ENCODE results near the gene MACC1.
"Not testable (repeated sequence)": the region's sequence is repeated elsewhere in the genome, so short reads cannot be mapped to it uniquely, and the experiment has no call there.

The MACC1 gene

DNA sequence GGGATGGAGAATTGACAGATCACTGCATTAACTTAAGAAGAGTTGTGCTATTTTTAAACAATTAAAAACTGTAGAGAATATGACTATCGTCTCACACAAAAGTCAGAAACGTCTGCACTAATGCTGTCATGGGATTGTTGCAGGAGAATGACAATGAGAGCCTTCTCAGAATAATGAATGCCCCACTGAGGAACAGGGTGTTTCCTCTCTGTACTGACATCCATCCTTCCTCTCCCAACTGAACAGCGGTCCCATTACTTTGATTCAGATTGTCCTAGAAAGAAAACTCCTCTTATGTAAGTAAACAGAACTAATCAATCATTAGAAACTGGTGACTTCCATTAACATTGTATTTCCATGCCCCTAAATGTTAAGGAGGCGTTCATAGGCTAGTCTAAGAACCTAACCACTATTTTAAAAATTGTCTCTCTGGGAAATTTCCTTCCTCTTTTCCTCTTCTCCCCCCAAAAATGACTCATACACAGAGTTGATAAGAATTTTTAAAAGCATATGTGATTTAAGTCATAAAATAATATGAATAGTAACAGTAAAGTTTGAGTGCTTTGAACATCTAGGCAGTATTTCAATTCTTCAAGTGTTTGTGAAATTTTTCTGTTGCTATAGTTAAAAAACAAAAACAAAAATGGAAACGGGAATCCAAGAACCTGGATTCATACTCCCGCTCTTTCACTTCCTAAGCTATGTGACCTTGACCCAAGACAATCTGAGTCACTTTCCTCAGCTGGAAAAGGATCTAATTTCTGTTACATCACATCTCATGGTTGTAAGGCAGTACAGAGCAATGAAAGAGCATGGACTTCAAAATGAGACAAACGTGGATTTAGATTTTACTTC lies 12.7 kb upstream of the MACC1 start:
- no peak for DNase-seq

GRCh38 chr7:20229081-20229480 lies 11.9 kb upstream of the MACC1 start:
- DNase-seq: no peak

DNA sequence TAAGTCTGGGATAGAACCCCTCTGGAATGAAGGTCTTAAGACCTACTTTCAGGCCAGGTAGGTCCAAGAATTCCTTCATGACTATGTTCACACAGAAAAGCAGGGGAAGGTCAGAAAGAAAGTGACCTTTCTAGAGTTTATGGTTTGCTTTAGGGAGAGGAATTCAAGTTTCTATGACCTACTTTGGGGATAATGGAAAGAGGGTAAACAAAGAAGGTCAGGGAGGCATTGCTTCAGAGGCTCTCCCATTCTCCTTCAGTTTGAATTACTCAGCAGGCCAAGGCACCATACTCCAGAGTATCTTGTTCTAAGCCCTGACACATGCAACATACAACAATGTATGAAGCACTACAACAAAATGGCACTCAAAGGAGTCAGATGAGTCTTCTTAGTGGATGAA lies 11.5 kb upstream of the MACC1 start:
- no peak for DNase-seq

DNA sequence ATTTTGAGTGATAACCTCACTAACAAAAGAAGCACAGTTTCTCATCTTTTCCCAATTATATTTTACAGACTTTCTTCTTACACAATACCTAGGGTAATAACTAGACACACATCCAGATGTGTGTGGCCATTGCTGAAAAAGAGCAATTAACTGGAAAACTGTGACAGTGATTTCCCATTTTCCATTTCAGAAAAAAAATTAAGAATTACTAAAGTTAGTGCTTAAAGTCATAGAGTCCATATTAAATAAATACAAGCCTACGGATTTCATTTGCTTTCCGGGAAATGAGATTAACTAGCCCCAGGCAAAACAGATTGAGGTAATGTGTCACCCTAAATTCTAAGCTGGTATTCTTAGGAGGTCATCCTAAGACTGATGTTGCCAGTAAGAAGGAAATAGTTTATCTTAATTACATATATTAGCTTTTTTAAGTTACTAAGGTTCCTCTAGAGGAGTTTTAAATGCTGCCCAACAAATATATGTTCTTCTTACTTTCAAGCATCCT lies 10.2 kb upstream of the MACC1 start:
- DNase-seq: no peak

DNA sequence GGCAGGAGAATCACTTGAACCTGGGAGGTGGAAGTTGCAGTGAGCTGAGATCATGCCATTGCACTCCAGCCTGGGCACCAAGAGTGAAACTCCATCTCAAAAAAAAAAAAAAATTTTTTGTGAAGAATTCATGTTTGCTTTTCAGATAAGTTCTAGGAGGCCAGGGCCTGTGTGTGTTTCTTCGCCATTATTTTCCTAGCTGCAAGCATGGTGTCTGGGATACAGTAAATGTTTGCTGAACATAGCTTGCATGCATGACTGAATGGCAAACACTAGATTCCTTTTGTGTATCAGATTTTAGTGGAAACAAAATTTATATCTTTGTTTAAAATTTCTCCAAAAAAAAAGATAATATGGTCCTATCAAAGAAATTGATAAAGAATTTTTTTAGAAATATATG lies 9.7 kb upstream of the MACC1 start:
- DNase-seq: no peak

DNA sequence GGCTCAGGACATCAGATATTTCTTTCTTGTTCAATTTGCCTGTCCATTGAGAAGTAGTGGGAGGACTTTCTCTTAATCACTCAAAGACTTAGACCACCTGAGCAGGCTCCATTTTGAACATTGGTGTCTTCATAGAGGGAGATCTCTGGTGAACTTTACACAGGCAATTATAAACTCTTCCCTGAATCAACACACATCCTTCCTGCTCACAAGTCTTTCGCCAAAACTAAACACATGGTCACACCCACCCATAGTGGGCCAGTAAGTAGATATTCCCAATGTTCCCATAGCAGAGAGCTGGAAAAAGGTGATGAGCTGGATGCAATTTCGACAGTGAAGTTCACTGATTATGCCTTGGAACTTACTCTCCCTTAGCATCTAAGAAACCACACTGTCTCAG lies 8.2 kb upstream of the MACC1 start:
- no peak for DNase-seq

GRCh38 chr7:20224025-20224424 lies 6.8 kb upstream of the MACC1 start:
- DNase-seq: no peak

DNA sequence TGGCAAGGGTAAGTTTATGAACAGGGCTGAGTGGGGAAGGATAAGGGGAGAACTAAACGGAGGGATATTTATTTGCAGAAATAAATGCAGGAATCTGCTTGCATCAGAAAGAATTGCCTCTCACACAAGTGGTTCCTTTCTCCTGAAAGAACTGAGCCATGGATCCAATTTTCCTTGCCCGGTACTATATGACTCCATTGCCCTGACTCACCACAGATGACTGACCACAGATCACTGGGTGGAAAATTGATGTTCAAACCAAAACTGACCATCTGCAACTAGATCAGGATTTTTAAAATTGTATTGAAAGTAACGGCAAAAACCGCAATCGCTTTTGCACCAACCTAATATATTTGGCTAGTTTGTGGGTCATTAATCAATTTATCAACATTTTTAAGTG lies 6.2 kb upstream of the MACC1 start:
- no peak for DNase-seq

DNA sequence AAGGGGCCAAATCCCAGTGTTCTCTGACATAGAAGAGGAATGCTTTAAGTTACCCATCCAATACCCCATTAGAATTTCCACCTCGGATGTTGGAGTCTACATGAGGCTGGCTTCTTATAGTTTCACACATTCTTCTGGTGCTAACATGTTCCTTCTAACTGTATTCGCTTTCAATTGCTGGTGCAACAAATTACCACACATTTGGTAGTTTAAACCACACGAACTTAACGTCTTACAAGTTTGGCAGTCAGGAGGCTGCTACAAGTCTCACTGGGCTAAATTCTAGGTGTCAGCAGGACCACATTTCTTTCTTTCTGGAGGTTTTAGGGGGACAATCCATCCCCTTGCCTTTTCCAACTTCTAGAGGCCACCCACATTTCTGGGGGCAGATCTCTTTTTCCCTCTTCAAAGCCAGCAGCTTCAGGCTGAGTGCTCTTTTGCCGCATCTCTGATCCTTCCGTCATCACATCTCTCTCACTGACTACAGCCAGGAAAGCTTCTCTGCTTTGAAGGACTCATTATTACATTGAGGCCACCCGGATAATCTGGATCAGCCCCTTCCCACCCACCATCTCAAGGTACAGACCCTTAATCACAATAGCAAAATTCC lies 5.1 kb upstream of the MACC1 start:
- no peak for DNase-seq

- no peak for DNase-seq
Measured at GRCh38 chr7:20220921-20221547, 3.9 kb upstream of the MACC1 start.

- DNase-seq: no peak
Measured at GRCh38 chr7:20220293-20220761, 3.1 kb upstream of the MACC1 start.

DNA sequence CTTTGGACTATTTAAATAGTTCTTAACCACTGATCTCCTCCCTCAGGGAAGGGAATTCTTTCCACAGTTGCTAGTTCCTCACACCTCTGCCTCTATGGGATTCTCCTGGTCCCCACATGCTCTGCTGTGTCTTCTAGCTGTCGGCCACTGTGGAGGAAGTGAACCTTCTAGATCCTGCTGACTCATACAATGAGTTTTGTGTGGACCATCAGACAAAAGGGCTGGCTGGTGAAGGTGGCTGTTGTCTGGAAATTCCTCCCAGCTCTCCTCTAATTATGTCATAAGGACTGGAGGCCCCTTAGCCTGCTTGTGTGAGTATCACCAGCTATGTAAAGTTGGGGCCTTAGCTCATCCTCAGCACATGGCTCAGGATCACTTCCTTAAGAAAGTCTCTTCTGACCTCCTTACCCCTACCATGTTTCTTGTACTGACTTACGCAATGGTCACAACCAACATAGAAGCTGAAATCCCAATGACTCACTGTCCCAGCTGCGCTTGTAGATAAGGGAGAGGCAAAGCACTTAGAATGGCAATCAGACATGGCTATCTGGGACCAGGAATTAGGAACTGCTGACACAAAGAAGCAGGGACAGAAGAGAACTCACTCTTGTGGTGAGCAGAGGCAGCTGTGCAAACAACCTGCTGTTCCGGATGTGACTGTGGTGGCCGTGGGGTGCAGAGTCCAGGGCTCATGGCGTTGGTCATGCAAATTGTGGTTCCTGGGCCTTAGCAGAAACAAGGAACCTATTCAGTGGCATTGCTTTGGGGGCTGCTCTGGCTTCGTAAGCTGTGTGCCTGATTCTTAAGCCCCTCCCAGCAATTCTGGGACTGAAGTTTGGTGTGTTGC lies 2.5 kb upstream of the MACC1 start:
- no peak for DNase-seq

DNA sequence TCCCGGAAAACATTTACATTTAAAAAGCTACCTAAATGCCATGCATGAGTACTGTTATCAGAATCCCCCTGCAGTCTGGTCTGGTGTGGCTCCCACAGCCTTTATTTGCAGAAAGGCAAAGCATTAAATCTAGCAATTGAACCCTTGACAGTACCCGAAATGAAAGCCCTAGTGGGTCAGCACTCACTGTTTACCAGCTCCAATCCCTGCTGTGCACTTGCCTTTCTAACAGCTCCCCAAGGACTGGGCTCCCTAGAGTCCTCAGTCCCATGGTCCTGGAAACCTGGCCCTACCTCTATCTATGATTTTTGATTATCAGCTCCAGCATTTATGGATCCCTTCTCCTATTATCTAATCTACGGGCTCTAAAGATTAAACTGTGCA lies 1.9 kb upstream of the MACC1 start:
- DNase-seq: no peak

DNA sequence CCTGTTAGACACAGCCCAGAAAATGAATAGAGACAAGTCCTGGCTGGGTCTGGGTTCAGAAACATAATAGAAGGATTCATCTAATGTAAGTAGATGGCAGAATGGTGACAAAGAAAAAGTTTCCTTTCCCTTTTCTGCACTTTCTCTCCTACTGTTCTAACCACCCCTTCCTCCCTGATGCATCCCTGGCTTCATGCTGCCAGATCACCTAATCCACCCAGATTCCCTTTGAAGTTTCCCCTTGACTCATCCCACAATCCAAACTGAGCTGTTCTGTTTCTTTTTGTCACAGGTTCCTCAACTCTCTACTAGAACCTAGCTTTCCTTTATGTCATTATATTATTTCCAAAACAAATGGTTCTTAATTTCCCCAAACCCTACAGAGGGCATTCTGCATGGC lies 1.1 kb upstream of the MACC1 start:
- DNase-seq: no peak

DNA sequence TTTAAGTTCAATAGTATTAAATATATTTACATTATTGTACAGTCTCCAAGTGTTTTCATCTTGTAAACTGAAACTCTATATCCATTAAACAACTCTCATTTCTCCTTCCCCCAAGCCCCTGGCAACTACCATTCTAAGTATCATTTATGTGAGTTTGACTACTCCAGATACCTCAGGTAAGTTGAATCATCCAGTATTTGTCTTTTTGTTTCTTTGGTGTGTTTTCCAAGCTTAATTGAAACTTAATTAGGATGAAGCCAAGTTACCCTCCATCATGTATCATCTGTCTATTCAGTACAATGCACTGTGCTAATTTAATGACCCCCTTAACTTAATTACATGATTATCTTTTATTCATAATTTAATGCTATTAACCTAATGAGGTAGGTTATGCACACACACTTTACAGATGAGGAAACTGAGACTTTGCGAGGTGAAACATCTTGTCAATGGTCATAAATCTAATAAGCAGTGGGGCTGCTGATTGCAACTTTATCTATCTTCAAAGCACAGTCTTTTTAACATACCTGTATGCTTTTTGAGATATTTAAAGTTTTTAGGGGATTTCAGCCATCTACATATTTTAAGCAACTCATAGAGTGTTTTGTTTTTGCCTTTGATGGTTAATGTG lies 663 bp downstream of the MACC1 start:
- no peak for DNase-seq

GRCh38 chr7:20214921-20215669 lies 2.1 kb downstream of the MACC1 start:
- DNase-seq: no peak

GRCh38 chr7:20214132-20214531 lies 3.1 kb downstream of the MACC1 start:
- DNase-seq: no peak

DNA sequence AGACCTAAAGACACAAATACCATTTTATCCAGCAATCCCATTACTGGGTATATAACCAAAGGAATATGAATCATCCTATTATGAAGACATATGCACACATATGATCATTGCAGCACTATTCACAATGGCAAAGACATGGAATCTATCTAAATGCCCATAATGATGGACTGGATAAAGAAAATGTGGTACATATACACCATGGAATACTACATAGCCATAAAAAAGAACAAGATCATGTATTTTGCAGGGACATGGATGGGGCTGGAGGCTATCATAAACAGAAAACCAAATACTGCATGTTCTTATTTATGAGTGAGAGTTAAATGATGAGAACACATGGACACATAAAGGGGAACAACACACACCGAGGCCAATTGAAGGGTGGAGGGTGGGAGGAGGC lies 3.8 kb downstream of the MACC1 start:
- DNase-seq: no peak

GRCh38 chr7:20211376-20211775 lies 5.8 kb downstream of the MACC1 start:
- DNase-seq: no peak

DNA sequence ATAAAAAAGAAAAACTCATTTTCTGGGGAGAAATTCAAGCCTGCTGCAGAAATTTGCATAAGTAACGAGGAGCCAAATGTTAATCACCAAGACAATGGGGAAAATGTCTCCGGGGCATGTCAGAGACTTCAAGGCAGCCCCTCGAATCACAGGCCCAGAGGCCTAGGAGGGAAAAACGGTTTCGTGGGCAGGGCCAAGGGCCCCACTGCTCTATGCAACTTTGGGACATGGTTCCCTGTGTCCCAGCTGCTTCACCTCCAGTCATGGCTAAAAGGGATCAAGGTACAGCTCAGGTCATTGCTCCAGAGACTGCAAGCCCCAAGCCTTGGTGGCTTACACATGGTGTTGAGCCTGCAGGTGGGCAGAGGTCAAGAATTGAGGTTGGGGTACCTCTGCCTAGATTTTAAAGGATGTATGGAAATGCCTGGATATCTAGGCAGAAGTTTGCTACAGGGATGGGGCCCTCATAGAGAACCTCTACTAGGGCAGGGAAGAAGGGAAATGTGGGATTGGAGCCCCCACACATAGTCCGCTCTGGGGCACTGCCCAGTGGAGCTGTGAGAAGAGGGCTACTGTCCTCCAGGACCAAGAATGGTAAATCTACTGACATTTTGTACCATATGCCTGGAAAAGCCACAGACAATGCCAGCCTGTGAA lies 8.4 kb downstream of the MACC1 start:
- DNase-seq: no peak

DNA sequence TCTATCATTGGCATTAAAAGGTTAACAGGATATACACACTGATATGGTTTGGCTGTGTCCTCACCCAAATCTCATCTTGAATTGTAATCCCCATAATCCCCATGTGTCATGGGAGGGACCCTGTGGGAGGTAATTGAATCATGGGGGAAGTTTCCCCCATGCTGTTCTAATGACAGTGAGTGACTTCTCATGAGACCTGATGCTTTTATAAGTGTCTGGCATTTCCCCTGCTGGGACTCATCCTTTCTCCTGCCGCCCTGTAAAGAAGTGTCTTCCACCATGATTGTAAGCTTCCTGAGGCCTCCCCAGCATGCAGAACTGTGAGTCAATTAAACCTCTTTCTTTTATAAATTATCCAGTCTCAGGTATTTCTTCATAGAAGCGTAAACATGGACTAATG lies 9.4 kb downstream of the MACC1 start:
- not testable (repeated sequence) for DNase-seq
